Nephron progenitor cell (in vitro differentiated cells): Measurements from ENCODE around the gene MFSD12.
A peak's percentile ranks its signal among the peaks of the same experiment; 100 is the strongest.

ENCODE experiments used
- DNase-seq: peaks from one replicate; pipeline ENCODE4 v3.0.0; 2021
- H3K27ac Mint-ChIP-seq: 2 replicates; pipeline ENCODE4 v1.8.0; 2021; ENCODE audit warnings: mild to moderate bottlenecking, moderate library complexity, mixed read lengths
- H3K27me3 Mint-ChIP-seq: 2 replicates; pipeline ENCODE4 v1.8.0; 2021; ENCODE audit warnings: mild to moderate bottlenecking, low read depth, mixed read lengths; ENCODE audit not compliant: poor library complexity
- H3K36me3 Mint-ChIP-seq: 2 replicates; pipeline ENCODE4 v1.8.0; 2021; ENCODE audit warnings: low read depth, mixed read lengths
- H3K4me1 Mint-ChIP-seq: 2 replicates; pipeline ENCODE4 v1.8.0; 2021; ENCODE audit warnings: mixed read lengths
- H3K4me3 Mint-ChIP-seq: 2 replicates; pipeline ENCODE4 v1.8.0; 2021; ENCODE audit warnings: mild to moderate bottlenecking, moderate library complexity, mixed read lengths
- H3K9me3 Mint-ChIP-seq: 2 replicates; pipeline ENCODE4 v1.8.0; 2021; ENCODE audit warnings: mild to moderate bottlenecking, moderate library complexity, mixed read lengths
- CTCF ChIP-seq: fragments of 200-600 bp; sonication (generic); IDR thresholded peaks from 2 replicates; pipeline ENCODE4 v1.5.0; 2021; ENCODE audit warnings: antibody characterized with exemption

The MFSD12 gene

GRCh38 chr19:3555653-3556422, 1.5 kb downstream of the MFSD12 start:
- DNase-seq, result no peak
- H3K27me3 Mint-ChIP-seq, result peaks cover 3% of the 10 kb centered on the region
- H3K27ac Mint-ChIP-seq, result no peak overlapping the region
- no peaks in the 10 kb centered on the region for H3K9me3 Mint-ChIP-seq
- TF ChIP-seq CTCF, result no peak
- H3K4me1 Mint-ChIP-seq, result peaks cover 28% of the 10 kb centered on the region
- H3K36me3 Mint-ChIP-seq, result no peaks in the 10 kb centered on the region
- H3K4me3 Mint-ChIP-seq, result peak overlapping the region; percentile 97

- no peak for TF ChIP-seq CTCF
- DNase-seq, result no peak
- peaks cover 28% of the 10 kb centered on the region for H3K4me1 Mint-ChIP-seq
- H3K27me3 Mint-ChIP-seq, result peaks cover 3% of the 10 kb centered on the region
- H3K9me3 Mint-ChIP-seq, result no peaks in the 10 kb centered on the region
- peak overlapping the region; percentile 12 for H3K27ac Mint-ChIP-seq
- H3K36me3 Mint-ChIP-seq, result no peaks in the 10 kb centered on the region
- H3K4me3 Mint-ChIP-seq, result peak overlapping the region; percentile 60
Observed at GRCh38 chr19:3554254-3555083, 2.9 kb downstream of the MFSD12 start.

- peaks cover 21% of the 10 kb centered on the region for H3K4me1 Mint-ChIP-seq
Observed at GRCh38 chr19:3551792-3552095, 5.6 kb downstream of the MFSD12 start.

GRCh38 chr19:3550947-3551791, 6.2 kb downstream of the MFSD12 start:
- no peaks in the 10 kb centered on the region for H3K9me3 Mint-ChIP-seq

More at GRCh38 chr19:3551792-3552095, 5.6 kb downstream of the MFSD12 start:
- peaks cover 2% of the 10 kb centered on the region for H3K27me3 Mint-ChIP-seq
- no peak overlapping the region for H3K27ac Mint-ChIP-seq
- no peaks in the 10 kb centered on the region for H3K36me3 Mint-ChIP-seq
- DNase-seq, result no peak
- no peak overlapping the region for H3K4me3 Mint-ChIP-seq
- H3K9me3 Mint-ChIP-seq, result no peaks in the 10 kb centered on the region
- TF ChIP-seq CTCF, result no peak

GRCh38 chr19:3549816-3550215, 7.6 kb downstream of the MFSD12 start:
- Mint-ChIP-seq H3K27ac (no peak overlapping the region), H3K4me3 (no peak overlapping the region), H3K27me3 (no peaks in the 10 kb centered on the region), H3K9me3 (no peaks in the 10 kb centered on the region), H3K4me1 (peaks cover 6% of the 10 kb centered on the region), H3K36me3 (peaks cover 4% of the 10 kb centered on the region)
- DNase-seq, result no peak
- no peak for TF ChIP-seq CTCF

More at GRCh38 chr19:3550947-3551791, 6.2 kb downstream of the MFSD12 start:
- no peak for TF ChIP-seq CTCF
- Mint-ChIP-seq H3K27me3 (no peaks in the 10 kb centered on the region), H3K4me1 (peaks cover 15% of the 10 kb centered on the region), H3K4me3 (no peak overlapping the region), H3K27ac (no peak overlapping the region), H3K36me3 (no peaks in the 10 kb centered on the region)
- DNase-seq, result no peak
